ENCODE results near the gene PPM1L. TPM values are rescaled to one million over a fixed set of nuclear protein-coding genes. Genes with fewer than 3 reads are reported as not detected.

Gene PPM1L
- total RNA-seq, 1 donor from 2014 or later = 8.5 TPM

DNA sequence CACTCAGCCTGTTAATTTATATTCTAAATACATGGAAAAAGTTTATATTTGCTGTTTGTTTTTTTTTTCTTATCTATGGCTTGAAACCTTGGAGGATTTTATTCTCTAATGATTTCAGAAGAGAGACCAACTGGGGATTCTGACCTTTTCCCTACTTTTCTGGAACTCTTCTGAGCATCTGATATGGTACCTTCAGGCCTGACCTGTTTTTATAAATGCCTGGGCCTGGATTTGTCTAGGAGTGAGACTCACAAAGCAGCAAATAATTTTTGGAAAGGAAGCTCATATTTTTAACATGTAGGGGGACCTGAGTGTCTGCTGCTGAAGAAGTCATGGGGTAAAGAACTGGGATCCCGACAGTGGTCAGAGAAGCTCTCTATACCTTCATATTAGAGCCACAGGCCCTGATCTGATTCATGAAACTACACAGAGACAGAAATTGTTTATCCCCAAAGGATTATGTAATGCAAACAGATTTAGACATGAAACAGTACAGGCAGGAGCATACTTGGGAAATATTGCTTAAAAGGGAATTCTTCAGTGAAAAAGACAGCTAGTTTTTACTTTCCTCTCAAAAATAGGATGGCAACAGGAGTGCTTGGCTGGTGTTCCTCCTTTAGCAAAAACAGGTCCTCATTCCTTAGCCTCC lies 15.9 kb downstream of the PPM1L start:
- Mint-ChIP-seq H3K4me3 (ENCODE audit: unreplicated experiment) (no peak overlapping the region), H3K27me3 (ENCODE audit: low read depth) (no peaks in the 10 kb centered on the region), H3K4me1 (ENCODE audit: low read depth) (peaks cover 4% of the 10 kb centered on the region), H3K9me3 (ENCODE audit: low read depth) (no peaks in the 10 kb centered on the region), H3K27ac (ENCODE audit: unreplicated experiment) (no peak overlapping the region), H3K36me3 (ENCODE audit: low read depth) (no peaks in the 10 kb centered on the region)
- TF ChIP-seq, protein P1, sequence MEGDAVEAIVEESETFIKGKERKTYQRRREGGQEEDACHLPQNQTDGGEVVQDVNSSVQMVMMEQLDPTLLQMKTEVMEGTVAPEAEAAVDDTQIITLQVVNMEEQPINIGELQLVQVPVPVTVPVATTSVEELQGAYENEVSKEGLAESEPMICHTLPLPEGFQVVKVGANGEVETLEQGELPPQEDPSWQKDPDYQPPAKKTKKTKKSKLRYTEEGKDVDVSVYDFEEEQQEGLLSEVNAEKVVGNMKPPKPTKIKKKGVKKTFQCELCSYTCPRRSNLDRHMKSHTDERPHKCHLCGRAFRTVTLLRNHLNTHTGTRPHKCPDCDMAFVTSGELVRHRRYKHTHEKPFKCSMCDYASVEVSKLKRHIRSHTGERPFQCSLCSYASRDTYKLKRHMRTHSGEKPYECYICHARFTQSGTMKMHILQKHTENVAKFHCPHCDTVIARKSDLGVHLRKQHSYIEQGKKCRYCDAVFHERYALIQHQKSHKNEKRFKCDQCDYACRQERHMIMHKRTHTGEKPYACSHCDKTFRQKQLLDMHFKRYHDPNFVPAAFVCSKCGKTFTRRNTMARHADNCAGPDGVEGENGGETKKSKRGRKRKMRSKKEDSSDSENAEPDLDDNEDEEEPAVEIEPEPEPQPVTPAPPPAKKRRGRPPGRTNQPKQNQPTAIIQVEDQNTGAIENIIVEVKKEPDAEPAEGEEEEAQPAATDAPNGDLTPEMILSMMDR (IDR thresholded peaks at IDR 0.05) = no peak
- no peak for DNase-seq (ENCODE audit: low spot score)

DNA sequence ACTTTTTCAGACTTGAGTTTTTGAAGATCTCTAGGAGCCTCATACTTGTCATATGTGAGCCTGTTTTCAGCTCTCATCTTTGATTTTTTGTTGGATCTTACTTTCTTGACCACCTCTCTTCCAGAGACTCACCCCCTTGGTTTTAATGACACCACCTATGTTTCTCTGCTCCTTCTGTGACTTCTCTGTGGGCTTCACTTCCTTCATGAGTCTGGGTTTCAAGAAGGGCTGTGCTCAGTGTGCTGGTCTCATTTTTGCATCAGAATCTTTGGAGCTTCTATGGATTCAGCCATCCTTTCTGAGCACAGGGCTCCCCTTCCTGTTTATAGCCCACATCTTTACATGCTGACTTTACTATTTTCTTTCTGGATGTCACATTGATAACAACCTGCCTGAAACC lies 17.7 kb downstream of the PPM1L start:
- no peaks in the 10 kb centered on the region for H3K27me3 Mint-ChIP-seq (ENCODE audit: low read depth)
- H3K36me3 Mint-ChIP-seq (ENCODE audit: low read depth) = no peaks in the 10 kb centered on the region
- no peak for DNase-seq (ENCODE audit: low spot score)
- H3K4me3 Mint-ChIP-seq (ENCODE audit: unreplicated experiment) = no peak overlapping the region
- TF ChIP-seq, protein P1 (IDR thresholded peaks at IDR 0.05) = no peak
- no peak overlapping the region for H3K27ac Mint-ChIP-seq (ENCODE audit: unreplicated experiment)
- no peaks in the 10 kb centered on the region for H3K9me3 Mint-ChIP-seq (ENCODE audit: low read depth)
- H3K4me1 Mint-ChIP-seq (ENCODE audit: low read depth) = peaks cover 4% of the 10 kb centered on the region

DNA sequence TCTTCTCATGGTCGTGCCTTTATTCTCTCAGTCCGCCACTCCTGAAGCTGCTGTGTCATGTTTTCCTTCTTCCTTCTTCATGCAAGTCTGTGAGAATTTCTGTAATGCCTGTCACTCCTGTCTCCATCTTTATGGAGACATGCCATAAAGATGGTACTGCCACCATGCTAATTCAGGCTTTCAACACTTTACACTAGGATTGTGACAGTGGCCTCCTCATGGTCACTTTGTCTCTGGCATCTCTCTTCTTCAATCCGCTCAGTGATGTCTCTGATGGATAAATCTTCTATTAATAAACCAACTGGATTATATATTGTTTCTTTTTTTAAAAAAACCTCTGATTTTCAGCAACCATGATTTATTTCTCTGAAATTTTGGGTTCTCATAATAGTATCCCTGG lies 18.1 kb downstream of the PPM1L start:
- Mint-ChIP-seq H3K4me1 (ENCODE audit: low read depth) (peaks cover 4% of the 10 kb centered on the region), H3K9me3 (ENCODE audit: low read depth) (no peaks in the 10 kb centered on the region), H3K4me3 (ENCODE audit: unreplicated experiment) (no peak overlapping the region), H3K27me3 (ENCODE audit: low read depth) (no peaks in the 10 kb centered on the region), H3K27ac (ENCODE audit: unreplicated experiment) (no peak overlapping the region), H3K36me3 (ENCODE audit: low read depth) (no peaks in the 10 kb centered on the region)
- TF ChIP-seq, protein P1 (IDR thresholded peaks at IDR 0.05) = no peak
- no peak for DNase-seq (ENCODE audit: low spot score)

DNA sequence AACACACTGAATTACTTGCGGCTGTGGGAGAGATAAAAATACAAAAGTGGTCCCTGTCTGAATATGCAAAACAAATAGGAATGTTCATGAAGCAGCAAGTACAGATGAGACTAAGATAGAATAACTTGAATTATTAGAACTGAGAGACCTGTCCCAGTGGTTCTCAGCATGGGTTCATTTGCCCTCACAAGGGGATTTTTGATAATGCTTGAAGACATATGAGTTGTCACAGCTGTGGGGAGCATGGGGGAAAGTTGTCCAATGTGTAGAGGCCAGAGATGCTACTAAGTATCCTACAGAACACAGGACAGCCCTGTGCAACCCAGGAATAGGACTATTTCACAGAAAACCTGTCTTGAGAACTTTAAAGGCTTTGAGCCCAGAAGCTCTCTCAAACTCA lies 22.4 kb downstream of the PPM1L start:
- TF ChIP-seq, protein P1 (IDR thresholded peaks at IDR 0.05) = no peak
- Mint-ChIP-seq H3K9me3 (ENCODE audit: low read depth) (no peaks in the 10 kb centered on the region), H3K27ac (ENCODE audit: unreplicated experiment) (no peak overlapping the region), H3K4me1 (ENCODE audit: low read depth) (peaks cover 6% of the 10 kb centered on the region), H3K36me3 (ENCODE audit: low read depth) (no peaks in the 10 kb centered on the region), H3K27me3 (ENCODE audit: low read depth) (no peaks in the 10 kb centered on the region), H3K4me3 (ENCODE audit: unreplicated experiment) (no peak overlapping the region)
- no peak for DNase-seq (ENCODE audit: low spot score)

DNA sequence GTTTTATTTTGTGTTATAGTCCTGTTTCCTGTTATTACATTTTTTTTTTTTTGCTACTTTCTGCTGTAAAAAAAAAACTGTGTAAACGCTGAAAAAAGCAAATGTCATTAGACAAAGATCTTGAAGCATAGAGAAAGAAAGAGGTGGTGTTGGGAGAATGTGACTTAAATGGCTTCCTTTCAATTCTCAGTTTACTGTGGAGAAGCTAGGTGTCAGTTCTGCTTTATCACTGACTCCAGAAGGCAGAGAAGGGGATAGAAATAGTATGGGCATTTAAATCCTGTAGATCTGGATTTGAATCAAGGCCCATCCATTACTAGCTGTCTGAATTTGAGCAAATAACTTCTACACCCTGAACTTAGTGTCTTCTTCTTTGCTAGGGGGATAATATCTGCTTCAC lies 23.0 kb downstream of the PPM1L start:
- Mint-ChIP-seq H3K36me3 (ENCODE audit: low read depth) (no peaks in the 10 kb centered on the region), H3K4me1 (ENCODE audit: low read depth) (peaks cover 6% of the 10 kb centered on the region), H3K9me3 (ENCODE audit: low read depth) (no peaks in the 10 kb centered on the region), H3K4me3 (ENCODE audit: unreplicated experiment) (no peak overlapping the region), H3K27ac (ENCODE audit: unreplicated experiment) (no peak overlapping the region), H3K27me3 (ENCODE audit: low read depth) (no peaks in the 10 kb centered on the region)
- TF ChIP-seq, protein P1 (IDR thresholded peaks at IDR 0.05) = no peak
- no peak for DNase-seq (ENCODE audit: low spot score)
